ENCODE results near the gene RPL18. TPM values are rescaled to one million over a fixed set of nuclear protein-coding genes. Genes with fewer than 3 reads are reported as not detected.

RPL18 gene
- total and polyA plus RNA-seq, 4 donors, result 276 to 830 (median 586) TPM

GRCh38 chr19:48618278-48618915, 581 bp downstream of the RPL18 start:
- 2% methylated on average over 18 of the region's 18 CpGs for WGBS
- Histone ChIP-seq H3K27me3 (ENCODE audit: control insufficient read depth in 4 of 4, insufficient read depth in 4 of 4, low read length in 3 of 4) (no peaks in the 10 kb centered on the region), H3K27ac (ENCODE audit: low read depth in 1 of 2, low read length in 2 of 2) (peak overlapping the region; percentile 75 to 81), H3K36me3 (ENCODE audit: control insufficient read depth in 4 of 4, insufficient read depth in 3 of 4, low read depth in 1 of 4, low read length in 3 of 4) (peaks cover 15 to 27% (median 18%) of the 10 kb centered on the region in 4 donors), H3K9ac (ENCODE audit: low read depth in 1 of 2, low read length in 2 of 2) (peak overlapping the region; percentile 98 to 99), H3K4me3 (ENCODE audit: low read depth in 1 of 3, low read length in 3 of 3) (peak overlapping the region; percentile 58 to 98 (median 97)), H3K4me1 (ENCODE audit: control insufficient read depth in 4 of 4, insufficient read depth in 4 of 4, low read length in 3 of 4) (peaks cover 8 to 46% (median 32%) of the 10 kb centered on the region in 4 donors), H3K9me3 (ENCODE audit: control insufficient read depth in 4 of 4, low read length in 3 of 4) (no peaks in the 10 kb centered on the region)
- no peak for DNase-seq (ENCODE audit: low spot score)
- TF ChIP-seq HNF4A (conservative IDR thresholded peaks at IDR 0.05) (no peak), GABPA (IDR thresholded peaks at IDR 0.05 in 1 of 2, conservative IDR thresholded peaks at IDR 0.05 in 1 of 2) (no peak), EGR1 (IDR thresholded peaks at IDR 0.05; ENCODE audit: low read depth in 2 of 2) (no peak), RAD21 (IDR thresholded peaks at IDR 0.05) (no peak), HNF4G (IDR thresholded peaks at IDR 0.05) (no peak), TAF1 (conservative IDR thresholded peaks at IDR 0.05) (no peak), NR2F2 (IDR thresholded peaks at IDR 0.05) (no peak), REST (IDR thresholded peaks at IDR 0.05) (no peak), RXRA (IDR thresholded peaks at IDR 0.05) (no peak), YY1 (IDR thresholded peaks at IDR 0.05) (no peak)
- TF ChIP-seq, protein P1, sequence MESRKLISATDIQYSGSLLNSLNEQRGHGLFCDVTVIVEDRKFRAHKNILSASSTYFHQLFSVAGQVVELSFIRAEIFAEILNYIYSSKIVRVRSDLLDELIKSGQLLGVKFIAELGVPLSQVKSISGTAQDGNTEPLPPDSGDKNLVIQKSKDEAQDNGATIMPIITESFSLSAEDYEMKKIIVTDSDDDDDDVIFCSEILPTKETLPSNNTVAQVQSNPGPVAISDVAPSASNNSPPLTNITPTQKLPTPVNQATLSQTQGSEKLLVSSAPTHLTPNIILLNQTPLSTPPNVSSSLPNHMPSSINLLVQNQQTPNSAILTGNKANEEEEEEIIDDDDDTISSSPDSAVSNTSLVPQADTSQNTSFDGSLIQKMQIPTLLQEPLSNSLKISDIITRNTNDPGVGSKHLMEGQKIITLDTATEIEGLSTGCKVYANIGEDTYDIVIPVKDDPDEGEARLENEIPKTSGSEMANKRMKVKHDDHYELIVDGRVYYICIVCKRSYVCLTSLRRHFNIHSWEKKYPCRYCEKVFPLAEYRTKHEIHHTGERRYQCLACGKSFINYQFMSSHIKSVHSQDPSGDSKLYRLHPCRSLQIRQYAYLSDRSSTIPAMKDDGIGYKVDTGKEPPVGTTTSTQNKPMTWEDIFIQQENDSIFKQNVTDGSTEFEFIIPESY (IDR thresholded peaks at IDR 0.05), result no peak
- TF ChIP-seq, protein P2, sequence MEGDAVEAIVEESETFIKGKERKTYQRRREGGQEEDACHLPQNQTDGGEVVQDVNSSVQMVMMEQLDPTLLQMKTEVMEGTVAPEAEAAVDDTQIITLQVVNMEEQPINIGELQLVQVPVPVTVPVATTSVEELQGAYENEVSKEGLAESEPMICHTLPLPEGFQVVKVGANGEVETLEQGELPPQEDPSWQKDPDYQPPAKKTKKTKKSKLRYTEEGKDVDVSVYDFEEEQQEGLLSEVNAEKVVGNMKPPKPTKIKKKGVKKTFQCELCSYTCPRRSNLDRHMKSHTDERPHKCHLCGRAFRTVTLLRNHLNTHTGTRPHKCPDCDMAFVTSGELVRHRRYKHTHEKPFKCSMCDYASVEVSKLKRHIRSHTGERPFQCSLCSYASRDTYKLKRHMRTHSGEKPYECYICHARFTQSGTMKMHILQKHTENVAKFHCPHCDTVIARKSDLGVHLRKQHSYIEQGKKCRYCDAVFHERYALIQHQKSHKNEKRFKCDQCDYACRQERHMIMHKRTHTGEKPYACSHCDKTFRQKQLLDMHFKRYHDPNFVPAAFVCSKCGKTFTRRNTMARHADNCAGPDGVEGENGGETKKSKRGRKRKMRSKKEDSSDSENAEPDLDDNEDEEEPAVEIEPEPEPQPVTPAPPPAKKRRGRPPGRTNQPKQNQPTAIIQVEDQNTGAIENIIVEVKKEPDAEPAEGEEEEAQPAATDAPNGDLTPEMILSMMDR (IDR thresholded peaks at IDR 0.05; ENCODE audit: low read depth, low read length, missing input control), result no peak

GRCh38 chr19:48617146-48617937, 1.6 kb downstream of the RPL18 start:
- Histone ChIP-seq H3K36me3 (ENCODE audit: control insufficient read depth in 4 of 4, insufficient read depth in 3 of 4, low read depth in 1 of 4, low read length in 3 of 4) (peaks cover 15 to 27% (median 18%) of the 10 kb centered on the region in 4 donors), H3K9me3 (ENCODE audit: control insufficient read depth in 4 of 4, low read length in 3 of 4) (no peaks in the 10 kb centered on the region), H3K27ac (ENCODE audit: low read depth in 1 of 2, low read length in 2 of 2) (no peak overlapping the region), H3K4me1 (ENCODE audit: control insufficient read depth in 4 of 4, insufficient read depth in 4 of 4, low read length in 3 of 4) (peaks cover 8 to 43% (median 28%) of the 10 kb centered on the region in 4 donors), H3K9ac (ENCODE audit: low read depth in 1 of 2, low read length in 2 of 2) (peak overlapping the region in 1 of 2 donors; percentile 33), H3K27me3 (ENCODE audit: control insufficient read depth in 4 of 4, insufficient read depth in 4 of 4, low read length in 3 of 4) (no peaks in the 10 kb centered on the region), H3K4me3 (ENCODE audit: low read depth in 1 of 3, low read length in 3 of 3) (peak overlapping the region; percentile 28 to 98 (median 58))
- 67% methylated on average over 18 of the region's 18 CpGs for WGBS
- TF ChIP-seq JUND (IDR thresholded peaks at IDR 0.05) (no peak), MAX (IDR thresholded peaks at IDR 0.05) (no peak), RAD21 (IDR thresholded peaks at IDR 0.05) (no peak), HNF4G (IDR thresholded peaks at IDR 0.05) (no peak), REST (IDR thresholded peaks at IDR 0.05) (no peak), YY1 (IDR thresholded peaks at IDR 0.05) (no peak)
- TF ChIP-seq, protein P2 (IDR thresholded peaks at IDR 0.05; ENCODE audit: low read depth, low read length, missing input control), result no peak
- no peak for DNase-seq (ENCODE audit: low spot score)
